Caco-2 (cell line): Measurements from ENCODE around the gene DENND1A. TPM values are rescaled to one million over a fixed set of nuclear protein-coding genes. Genes with fewer than 3 reads are reported as not detected.
A peak's percentile ranks its signal among the peaks of the same experiment; 100 is the strongest.

Experiments used
- BruUV-seq: library from RNA; stranded (reverse); fragments of 400-500 nt; replicated peaks from 2 replicates; lab custom pipeline; 2021; lab: Mats Ljungman, UMichigan
- CTCF ChIA-PET: fragments of 300-600 bp; sonication (Branson Sonifier 250); formaldehyde crosslinking; loops from one replicate; lab custom pipeline; 2022; ENCODE audit warnings: antibody characterized with exemption; lab: Charles Lee
- POLR2A ChIA-PET: fragments of 300-600 bp; sonication (Branson Sonifier 250); formaldehyde crosslinking; loops from one replicate; lab custom pipeline; 2022; ENCODE audit warnings: antibody characterized with exemption; lab: Charles Lee
- DNase-seq, 2 experiments: peaks; one replicate each; pipeline versions ENCODE4 v3.0.0 to v3.0.0-alpha.2; 2020 to 2022
- H3K27me3 ChIP-seq: replicated peaks from 2 replicates; pipeline ENCODE4 v1.6.0; 2011; ENCODE audit warnings: low read length; ENCODE audit not compliant: control insufficient read depth, insufficient read depth
- H3K36me3 ChIP-seq: 2 replicates; pipeline ENCODE4 v1.5.1; 2011; ENCODE audit warnings: low read length; ENCODE audit not compliant: control insufficient read depth, insufficient read depth
- H3K4me1 ChIP-seq: fragments of 250-450 bp; sonication (Bioruptor Pico); 2 replicates; pipeline ENCODE4 v1.5.1; 2020; ENCODE audit warnings: mild to moderate bottlenecking
- H3K4me3 ChIP-seq: 2 replicates; pipeline ENCODE4 v1.5.1; 2011; ENCODE audit warnings: low read depth, mild to moderate bottlenecking, control low read depth, low read length
- H3K9me3 ChIP-seq: fragments of 250-450 bp; sonication (Bioruptor Pico); 2 replicates; pipeline ENCODE4 v1.5.1; 2020; ENCODE audit warnings: mild to moderate bottlenecking, moderate library complexity
- H3K27ac Mint-ChIP-seq: one replicate; pipeline ENCODE4 v1.8.0; 2022; ENCODE audit warnings: mixed read lengths; ENCODE audit not compliant: unreplicated experiment
- H3K27me3 Mint-ChIP-seq: one replicate; pipeline ENCODE4 v1.8.0; 2022; ENCODE audit warnings: mixed read lengths; ENCODE audit not compliant: insufficient read depth, unreplicated experiment
- H3K36me3 Mint-ChIP-seq: one replicate; pipeline ENCODE4 v1.8.0; 2022; ENCODE audit warnings: mild to moderate bottlenecking, mixed read lengths; ENCODE audit not compliant: insufficient read depth, unreplicated experiment
- H3K4me1 Mint-ChIP-seq: one replicate; pipeline ENCODE4 v1.8.0; 2022; ENCODE audit warnings: low read depth, mixed read lengths; ENCODE audit not compliant: unreplicated experiment
- H3K4me3 Mint-ChIP-seq: one replicate; pipeline ENCODE4 v1.8.0; 2022; ENCODE audit warnings: mild to moderate bottlenecking, moderate library complexity, mixed read lengths; ENCODE audit not compliant: unreplicated experiment
- H3K9me3 Mint-ChIP-seq: one replicate; pipeline ENCODE4 v1.8.0; 2022; ENCODE audit warnings: mixed read lengths; ENCODE audit not compliant: unreplicated experiment
- CTCF ChIP-seq, 2 experiments: fragments of 200-600 bp in 1 of 2; IDR thresholded peaks; 1 replicate in 1 of 2; 2 replicates in 1 of 2; pipeline versions ENCODE4 v1.5.1 to v1.8.0; 2011 to 2022; ENCODE audit warnings: antibody characterized with exemption in 1 of 2, control low read depth in 1 of 2, inconsistent platforms in 1 of 2, low read depth in 1 of 2, low read length in 1 of 2, mild to moderate bottlenecking in 1 of 2, moderate library complexity in 1 of 2; ENCODE audit not compliant: insufficient read depth in 1 of 2, severe bottlenecking in 1 of 2, unreplicated experiment in 1 of 2
- intact Hi-C: fragments of 100-400 bp; cut with micrococcal nuclease; formaldehyde crosslinking; loops from one replicate; pipeline ENCODE4 v1.10.0; 2022; ENCODE audit not compliant: unreplicated experiment
- total RNA-seq: library from RNA; stranded (reverse); gene quantifications from 2 replicates; pipeline ENCODE4 v1.2.3, GENCODE V29; 2022

DENND1A gene
- total RNA-seq, 1 experiment from 2014 or later, result 41.6 TPM

GRCh38 chr9:123929177-123929869 lies 603 bp downstream of the DENND1A start:
- ChIA-PET CTCF (no interaction called here), POLR2A (no interaction called here)
- peak overlapping the region; percentile 87 for H3K4me3 Mint-ChIP-seq
- H3K27ac Mint-ChIP-seq, result peak overlapping the region; percentile 14
- no peaks in the 10 kb centered on the region for H3K9me3 Mint-ChIP-seq
- no peak for TF ChIP-seq CTCF (IDR thresholded peaks at IDR 0.05; ENCODE audit: insufficient read depth in 1 of 2, low read depth in 1 of 2, low read length in 1 of 2, severe bottlenecking in 1 of 2, unreplicated experiment in 1 of 2)
- H3K4me3 ChIP-seq, result peak overlapping the region; percentile 68
- peaks cover 56% of the 10 kb centered on the region for H3K4me1 ChIP-seq
- H3K27me3 ChIP-seq, result no peaks in the 10 kb centered on the region
- H3K4me1 Mint-ChIP-seq, result peaks cover 43% of the 10 kb centered on the region
- H3K27me3 Mint-ChIP-seq, result no peaks in the 10 kb centered on the region
- DNase-seq, result peak; percentile 38 to 66
- intact Hi-C loops, result loop anchor here (5.0 kb wide), 1 partner anchor 67 kb away; no protein-coding TSS in a partner anchor
- H3K9me3 ChIP-seq, result no peaks in the 10 kb centered on the region
- peaks cover 21% of the 10 kb centered on the region for H3K36me3 Mint-ChIP-seq
- no peaks in the 10 kb centered on the region for H3K36me3 ChIP-seq
- no TSS peak for BruUV-seq

GRCh38 chr9:123928533-123929176 lies 1.3 kb downstream of the DENND1A start:
- Histone ChIP-seq H3K4me1 (peaks cover 56% of the 10 kb centered on the region), H3K27me3 (no peaks in the 10 kb centered on the region), H3K36me3 (no peaks in the 10 kb centered on the region), H3K4me3 (peak overlapping the region; percentile 68), H3K9me3 (no peaks in the 10 kb centered on the region; the same call in 1 of the 2 replicates)
- no peak for DNase-seq
- no TSS peak for BruUV-seq
- intact Hi-C loops, result loop anchor here (5.0 kb wide), 1 partner anchor 66 kb away; no protein-coding TSS in a partner anchor
- no peaks in the 10 kb centered on the region for H3K27me3 Mint-ChIP-seq
- peaks cover 4% of the 10 kb centered on the region for H3K9me3 Mint-ChIP-seq
- no peak for TF ChIP-seq CTCF (IDR thresholded peaks at IDR 0.05; ENCODE audit: insufficient read depth in 1 of 2, low read depth in 1 of 2, low read length in 1 of 2, severe bottlenecking in 1 of 2, unreplicated experiment in 1 of 2)
- H3K4me3 Mint-ChIP-seq, result peak overlapping the region; percentile 87
- ChIA-PET CTCF (no interaction called here), POLR2A (no interaction called here)
- peaks cover 23% of the 10 kb centered on the region for H3K36me3 Mint-ChIP-seq
- H3K27ac Mint-ChIP-seq, result peak overlapping the region; percentile 14
- peaks cover 39% of the 10 kb centered on the region for H3K4me1 Mint-ChIP-seq

- Histone ChIP-seq H3K36me3 (no peaks in the 10 kb centered on the region), H3K4me1 (peaks cover 58% of the 10 kb centered on the region), H3K9me3 (no peaks in the 10 kb centered on the region; the same call in 1 of the 2 replicates), H3K27me3 (no peaks in the 10 kb centered on the region), H3K4me3 (no peak overlapping the region)
- ChIA-PET CTCF (no interaction called here), POLR2A (interaction anchor here (0.6 kb wide), 2 partner anchors 11 to 294 kb away, joined by 3 to 5 read pairs; no protein-coding TSS in a partner anchor)
- peaks cover 28% of the 10 kb centered on the region for H3K36me3 Mint-ChIP-seq
- H3K9me3 Mint-ChIP-seq, result peaks cover 8% of the 10 kb centered on the region
- intact Hi-C loops, result loop anchor here (5.0 kb wide), 1 partner anchor 66 kb away; no protein-coding TSS in a partner anchor
- no peaks in the 10 kb centered on the region for H3K27me3 Mint-ChIP-seq
- peaks cover 42% of the 10 kb centered on the region for H3K4me1 Mint-ChIP-seq
- peak overlapping the region; percentile 87 for H3K4me3 Mint-ChIP-seq
- no peak for TF ChIP-seq CTCF (IDR thresholded peaks at IDR 0.05; ENCODE audit: insufficient read depth in 1 of 2, low read depth in 1 of 2, low read length in 1 of 2, severe bottlenecking in 1 of 2, unreplicated experiment in 1 of 2)
- peak overlapping the region; percentile 14 for H3K27ac Mint-ChIP-seq
- TSS peak; percentile 95 for BruUV-seq
- DNase-seq, result peak; percentile 56 to 70
Measured at GRCh38 chr9:123927625-123928532, 2.0 kb downstream of the DENND1A start.
